Right lobe of liver (tissue), 6 donors: ENCODE measurements around the gene SPARCL1. TPM values are rescaled to one million over a fixed set of nuclear protein-coding genes. Genes with fewer than 3 reads are reported as not detected.
A peak's percentile ranks its signal among the peaks of the same experiment; 100 is the strongest.

ENCODE experiments used
- ATAC-seq, 4 donors: fragments of 200-7000 bp; cut with Tn5 transposase; one replicate each; pipeline ENCODE4 v1.9.1; 2020; ENCODE audit warnings: mild to moderate bottlenecking in 4 of 4, moderate library complexity in 4 of 4
- DNase-seq, 3 donors: peaks; one replicate each; pipeline ENCODE4 v3.0.0-alpha.2; 2020
- H3K27ac ChIP-seq, 3 donors: fragments of 200-600 bp; one replicate each; pipeline ENCODE4 v1.8.0; 2022
- H3K27me3 ChIP-seq, 2 donors: fragments of 200-600 bp; one replicate each; pipeline ENCODE4 v1.8.0; 2022
- H3K36me3 ChIP-seq, 4 donors: fragments of 200-600 bp; sonication (generic) in 1 of 4; one replicate each; pipeline versions ENCODE4 v1.5.1 to v1.8.0; 2017 to 2022; ENCODE audit warnings: control low read depth in 1 of 4
- H3K4me1 ChIP-seq, 4 donors: fragments of 200-600 bp; sonication (generic) in 1 of 4; one replicate each; pipeline versions ENCODE4 v1.5.1 to v1.8.0; 2017 to 2022; ENCODE audit warnings: control low read depth in 1 of 4
- H3K4me3 ChIP-seq, 3 donors: fragments of 200-600 bp; one replicate each; pipeline ENCODE4 v1.8.0; 2022
- H3K9me3 ChIP-seq, 4 donors: fragments of 200-600 bp; sonication (generic) in 1 of 4; one replicate each; pipeline versions ENCODE4 v1.5.1 to v1.8.0; 2017 to 2022; ENCODE audit warnings: control low read depth in 1 of 4
- POLR2A ChIP-seq: fragments of 450-650 bp; IDR thresholded peaks from one replicate; pipeline ENCODE4 v1.6.1; 2017; ENCODE audit warnings: antibody characterized with exemption, mild to moderate bottlenecking
- WGBS: methylation state at CpG from one replicate; pipeline ENCODE4 v1.1.6; 2018; ENCODE audit warnings: low coverage, low lambda C conversion rate; ENCODE audit not compliant: insufficient coverage; ENCODE audit errors: missing lambda C conversion rate; 5-methylcytosine and 5-hydroxymethylcytosine counted together
- intact Hi-C, 2 donors: fragments of 100-400 bp; cut with DNase I; formaldehyde crosslinking; loops; one replicate each; pipeline versions ENCODE4 v1.11.2 to v1.14.1; 2022
- total RNA-seq, 6 experiments: library from RNA; depleted of rRNA in 2 of 6; stranded (reverse); fragments of >200 nt in 2 of 6; fragmentation: NEBNext Ultra II Directional in 3 of 6; extraction: Animal tissue kit (Norgen Biotek cat#: 25700) in 3 of 6; gene quantifications; one replicate each; pipeline versions ENCODE4 v1.1.0 to v1.2.4, GENCODE V29; 2016 to 2023
- TF ChIP-seq, protein P1 (sequence below), 4 donors: fragments of 200-600 bp in 3 of 4; fragments of 450-650 bp in 1 of 4; IDR thresholded peaks; one replicate each; pipeline versions ENCODE4 v1.5.1 to v1.8.0; 2016 to 2022; ENCODE audit warnings: antibody characterized with exemption in 4 of 4, mild to moderate bottlenecking in 2 of 4
- donor health status: DM: no; HTN: yes; CAD: no.
- donor health status: DM: no; HTN: no; CAD: no.
- donor health status: DM: no; HTN: no; CAD: no.
- donor health status: DM: no; HTN: yes; CAD: no.
- donor health status: DM: no; HTN: yes; CAD: no.

Gene SPARCL1
- total RNA-seq, 6 experiments from 2014 or later = 5.3 to 14.3 (median 9.1) TPM

DNA sequence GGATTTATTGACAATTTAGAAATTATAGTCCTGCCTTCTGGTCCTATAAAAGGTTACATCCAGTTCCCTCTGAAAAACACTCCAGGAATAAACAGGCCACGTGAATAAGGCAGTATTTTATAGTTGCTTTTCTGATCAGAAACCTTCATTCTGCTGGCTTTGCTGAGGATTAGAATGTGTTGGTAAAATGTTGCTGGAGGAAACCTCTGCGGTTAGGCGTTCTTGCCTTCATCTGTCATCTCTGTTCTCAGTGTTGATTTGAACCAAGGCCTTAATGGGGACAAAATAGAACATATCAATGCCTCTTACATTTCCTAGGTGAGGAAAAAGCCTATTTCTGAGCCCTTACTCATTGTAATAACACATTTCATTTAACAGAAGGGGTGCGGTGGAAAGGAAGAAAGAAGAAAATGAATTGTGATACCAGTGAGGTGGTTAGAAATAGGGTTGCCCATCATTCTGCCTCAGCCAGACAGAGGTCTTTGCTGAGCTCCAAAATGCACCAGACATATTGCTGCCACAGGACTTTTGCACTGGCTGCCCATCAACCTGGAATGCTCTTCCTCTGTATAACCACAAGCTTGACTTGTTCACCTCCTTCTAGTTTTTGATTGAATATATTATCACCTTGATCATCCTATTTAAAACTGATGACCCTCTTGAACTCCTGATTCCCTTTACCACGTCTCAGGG lies 18.0 kb upstream of the SPARCL1 start:
- Histone ChIP-seq H3K27me3 (no peaks in the 10 kb centered on the region), H3K4me3 (no peak overlapping the region), H3K36me3 (no peaks in the 10 kb centered on the region), H3K9me3 (no peaks in the 10 kb centered on the region), H3K4me1 (no peaks in the 10 kb centered on the region), H3K27ac (no peak overlapping the region)
- ATAC-seq (no peak), DNase-seq (no peak)
- intact Hi-C loops = no loop called here
- TF ChIP-seq, protein P1, sequence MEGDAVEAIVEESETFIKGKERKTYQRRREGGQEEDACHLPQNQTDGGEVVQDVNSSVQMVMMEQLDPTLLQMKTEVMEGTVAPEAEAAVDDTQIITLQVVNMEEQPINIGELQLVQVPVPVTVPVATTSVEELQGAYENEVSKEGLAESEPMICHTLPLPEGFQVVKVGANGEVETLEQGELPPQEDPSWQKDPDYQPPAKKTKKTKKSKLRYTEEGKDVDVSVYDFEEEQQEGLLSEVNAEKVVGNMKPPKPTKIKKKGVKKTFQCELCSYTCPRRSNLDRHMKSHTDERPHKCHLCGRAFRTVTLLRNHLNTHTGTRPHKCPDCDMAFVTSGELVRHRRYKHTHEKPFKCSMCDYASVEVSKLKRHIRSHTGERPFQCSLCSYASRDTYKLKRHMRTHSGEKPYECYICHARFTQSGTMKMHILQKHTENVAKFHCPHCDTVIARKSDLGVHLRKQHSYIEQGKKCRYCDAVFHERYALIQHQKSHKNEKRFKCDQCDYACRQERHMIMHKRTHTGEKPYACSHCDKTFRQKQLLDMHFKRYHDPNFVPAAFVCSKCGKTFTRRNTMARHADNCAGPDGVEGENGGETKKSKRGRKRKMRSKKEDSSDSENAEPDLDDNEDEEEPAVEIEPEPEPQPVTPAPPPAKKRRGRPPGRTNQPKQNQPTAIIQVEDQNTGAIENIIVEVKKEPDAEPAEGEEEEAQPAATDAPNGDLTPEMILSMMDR (IDR thresholded peaks at IDR 0.05) = no peak
- no peak for TF ChIP-seq POLR2A
- WGBS = 58% methylated on average over 5 of the region's 5 CpGs

DNA sequence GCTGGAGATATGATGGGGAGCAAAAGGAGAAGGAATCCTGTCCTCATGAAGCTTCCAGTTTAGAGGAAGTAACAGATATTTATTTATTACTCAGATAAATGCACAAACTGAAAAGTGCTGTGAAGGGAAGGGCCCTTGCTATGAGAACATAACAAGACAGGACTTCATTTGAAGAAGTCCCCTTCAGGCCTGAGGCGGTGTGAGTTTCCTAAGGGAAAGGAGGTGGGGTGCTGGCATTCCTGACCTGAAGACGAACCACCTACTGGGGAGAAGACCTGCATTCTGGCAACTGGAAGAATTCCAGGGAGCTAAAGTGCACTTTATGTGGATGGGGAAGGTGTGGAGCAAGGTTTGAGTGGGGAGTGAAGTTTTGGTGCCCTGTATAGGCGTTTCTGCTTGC lies 15.9 kb upstream of the SPARCL1 start:
- DNase-seq (no peak), ATAC-seq (no peak)
- WGBS = 93% methylated on average over 3 of the region's 3 CpGs
- intact Hi-C loops = no loop called here
- H3K4me3 ChIP-seq = no peak overlapping the region
- H3K27ac ChIP-seq = no peak overlapping the region
- no peaks in the 10 kb centered on the region for H3K27me3 ChIP-seq
- no peaks in the 10 kb centered on the region for H3K4me1 ChIP-seq
- H3K9me3 ChIP-seq = no peaks in the 10 kb centered on the region
- no peaks in the 10 kb centered on the region for H3K36me3 ChIP-seq
- TF ChIP-seq, protein P1 (IDR thresholded peaks at IDR 0.05) = no peak
- no peak for TF ChIP-seq POLR2A

DNA sequence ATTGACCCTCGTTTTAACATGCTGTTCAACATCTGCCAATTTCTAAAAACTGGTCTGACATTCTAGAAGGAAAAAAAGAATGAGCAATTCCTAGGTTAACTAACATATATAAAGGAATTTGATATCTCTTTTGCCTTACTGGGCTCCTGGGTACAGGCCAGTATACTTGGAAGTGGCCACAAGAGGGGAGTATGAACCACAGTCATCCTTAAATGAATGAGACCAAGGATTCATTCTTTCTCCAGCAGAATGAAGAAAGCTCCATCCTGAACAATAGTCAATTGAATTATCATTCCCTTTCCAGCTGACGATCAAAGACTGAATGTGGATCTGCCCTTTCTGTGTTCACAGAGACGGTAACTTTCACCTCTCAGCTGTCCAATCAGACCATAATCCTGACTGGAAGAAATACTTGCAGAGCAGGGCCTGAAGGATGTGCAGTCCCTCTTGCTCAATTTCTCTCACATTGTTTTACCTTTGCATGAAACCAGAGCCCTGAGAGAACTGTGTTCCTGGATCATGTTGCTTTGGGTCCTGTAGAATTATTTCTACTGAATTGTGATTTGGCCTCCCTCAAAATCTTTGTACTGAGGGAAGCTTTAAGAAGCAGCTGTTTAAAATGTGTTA lies 14.8 kb upstream of the SPARCL1 start:
- Histone ChIP-seq H3K27me3 (no peaks in the 10 kb centered on the region), H3K9me3 (no peaks in the 10 kb centered on the region), H3K27ac (no peak overlapping the region), H3K36me3 (no peaks in the 10 kb centered on the region), H3K4me1 (no peaks in the 10 kb centered on the region), H3K4me3 (no peak overlapping the region)
- TF ChIP-seq, protein P1 (IDR thresholded peaks at IDR 0.05) = peak; percentile 27 to 44 (median 42)
- TF ChIP-seq POLR2A = no peak
- WGBS = 25% methylated on average over 2 of the region's 3 CpGs
- no peak for DNase-seq
- ATAC-seq = peak in 3 of 4 donors; percentile 39 to 66 (median 58)
- intact Hi-C loops = no loop called here

GRCh38 chr4:87542734-87543312 lies 13.6 kb upstream of the SPARCL1 start:
- H3K4me3 ChIP-seq = no peak overlapping the region
- H3K27ac ChIP-seq = no peak overlapping the region
- intact Hi-C loops = no loop called here

More at GRCh38 chr4:87542734-87543312, 13.6 kb upstream of the SPARCL1 start:
- TF ChIP-seq, protein P1 (IDR thresholded peaks at IDR 0.05) = no peak
- TF ChIP-seq POLR2A = no peak
- no peak for DNase-seq
- Histone ChIP-seq H3K9me3 (no peaks in the 10 kb centered on the region), H3K27me3 (no peaks in the 10 kb centered on the region), H3K36me3 (no peaks in the 10 kb centered on the region), H3K4me1 (no peaks in the 10 kb centered on the region)
- ATAC-seq = no peak
